GM10266 (cell line): ENCODE results near the gene RANBP3.

Experiments
- DNase-seq: peaks from one replicate; pipeline ENCODE4 v3.0.0; 2012; ENCODE audit errors: extremely low spot score
- CTCF ChIP-seq: IDR thresholded peaks from 2 replicates; pipeline ENCODE4 v1.5.1; 2012; ENCODE audit warnings: mild to moderate bottlenecking, low read depth; ENCODE audit not compliant: control insufficient read depth, insufficient read depth; ENCODE audit errors: missing control alignments

RANBP3 gene

GRCh38 chr19:5958074-5958850, 19.7 kb downstream of the RANBP3 start:
- no peak for TF ChIP-seq CTCF
- DNase-seq = no peak

GRCh38 chr19:5957170-5957569, 20.8 kb downstream of the RANBP3 start:
- no peak for DNase-seq
- TF ChIP-seq CTCF = no peak

DNA sequence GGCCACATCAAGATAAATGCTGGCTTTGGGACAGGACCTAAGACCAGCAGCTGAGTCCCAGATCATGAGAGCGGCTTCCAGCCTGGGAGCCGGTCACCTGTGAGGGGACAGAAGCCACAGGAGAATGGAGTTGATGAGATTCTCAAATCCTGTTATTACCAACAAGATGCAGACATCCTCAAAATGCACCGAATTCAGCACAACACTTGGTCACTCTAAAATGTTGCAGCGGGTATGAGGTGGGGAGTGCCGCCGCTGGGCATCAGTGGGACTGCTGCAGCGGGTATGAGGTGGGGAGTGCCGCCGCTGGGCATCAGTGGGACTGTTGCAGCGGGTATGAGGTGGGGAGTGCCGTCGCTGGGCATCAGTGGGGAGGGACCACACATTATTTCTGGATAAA, 21.2 kb downstream of the RANBP3 start:
- TF ChIP-seq CTCF = no peak
- DNase-seq = no peak

DNA sequence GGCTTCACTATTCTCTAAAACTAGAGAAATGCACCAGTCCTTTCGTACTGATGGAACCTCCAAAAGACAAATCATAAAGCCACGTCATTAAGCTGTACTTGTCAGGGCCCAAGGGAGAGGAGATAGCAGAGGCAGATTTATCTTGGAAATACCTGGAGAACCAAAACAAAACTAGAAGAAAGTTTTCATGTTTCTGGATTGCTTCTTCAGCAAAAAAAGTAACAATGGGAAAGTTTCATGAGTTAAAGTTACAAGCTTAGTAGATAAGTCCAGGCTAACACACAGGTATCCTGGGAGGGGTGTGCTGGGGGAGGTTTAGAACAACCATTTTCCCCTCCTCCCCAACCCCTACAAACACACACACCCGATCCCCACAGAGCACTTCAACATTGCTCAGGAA, 21.6 kb downstream of the RANBP3 start:
- no peak for DNase-seq
- TF ChIP-seq CTCF = no peak

- TF ChIP-seq CTCF = no peak
- DNase-seq = no peak
Measured at GRCh38 chr19:5955636-5955935, 22.4 kb downstream of the RANBP3 start.

GRCh38 chr19:5954293-5954692, 23.6 kb downstream of the RANBP3 start:
- TF ChIP-seq CTCF = no peak
- DNase-seq = no peak

GRCh38 chr19:5953680-5954213, 24.2 kb downstream of the RANBP3 start:
- DNase-seq = no peak

More at GRCh38 chr19:5953680-5954213, 24.2 kb downstream of the RANBP3 start:
- TF ChIP-seq CTCF = no peak
